Stimulated activated CD8-positive, alpha-beta memory T cell treated with anti-CD3 and anti-CD28 coated beads, Interleukin-2, amount 100 ng/mL, for 48 hours (primary cell): ENCODE results near the gene CASK.

Experiments used
- DNase-seq, 2 donors: peaks; one replicate each; pipeline ENCODE4 v3.0.0-alpha.2; 2020; ENCODE audit warnings: low read depth in 2 of 2

The CASK gene

DNA sequence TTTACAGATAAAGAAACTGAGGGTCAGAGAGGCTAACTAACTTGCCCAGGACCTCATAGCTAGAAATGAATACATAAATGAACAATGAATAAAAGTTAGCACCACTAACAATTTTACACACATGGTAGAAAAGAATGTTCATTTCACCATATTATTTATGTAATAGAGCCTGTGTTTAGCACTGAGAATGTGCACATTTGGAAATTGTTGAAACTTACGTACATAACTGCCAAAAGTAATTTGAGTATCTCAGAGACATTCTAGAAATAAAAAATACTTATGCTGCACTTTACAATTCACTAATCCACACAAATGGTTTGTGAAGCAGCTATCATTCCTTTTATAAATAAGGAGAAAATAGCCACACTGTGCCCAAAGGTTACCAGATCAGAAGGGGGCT is 9.9 kb downstream of the CASK start:
- no peak for DNase-seq

DNA sequence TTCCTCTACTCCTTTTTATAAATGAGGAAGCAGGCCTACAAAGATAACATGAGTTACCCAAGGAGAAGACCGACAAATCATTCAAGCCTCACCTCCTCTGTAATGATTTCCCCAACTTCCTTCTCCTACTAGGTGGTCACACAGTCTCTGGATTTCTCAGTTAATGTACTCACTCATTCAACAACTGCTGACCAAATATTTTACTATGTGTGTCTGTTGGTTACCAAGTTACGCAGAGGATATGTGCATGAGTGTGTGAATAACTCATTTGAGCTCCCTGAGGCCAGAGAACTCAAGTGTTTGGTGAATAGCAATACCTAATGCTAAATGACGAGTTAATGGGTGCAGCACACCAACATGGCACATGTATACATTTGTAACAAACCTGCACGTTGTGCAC is 10.4 kb downstream of the CASK start:
- no peak for DNase-seq

DNA sequence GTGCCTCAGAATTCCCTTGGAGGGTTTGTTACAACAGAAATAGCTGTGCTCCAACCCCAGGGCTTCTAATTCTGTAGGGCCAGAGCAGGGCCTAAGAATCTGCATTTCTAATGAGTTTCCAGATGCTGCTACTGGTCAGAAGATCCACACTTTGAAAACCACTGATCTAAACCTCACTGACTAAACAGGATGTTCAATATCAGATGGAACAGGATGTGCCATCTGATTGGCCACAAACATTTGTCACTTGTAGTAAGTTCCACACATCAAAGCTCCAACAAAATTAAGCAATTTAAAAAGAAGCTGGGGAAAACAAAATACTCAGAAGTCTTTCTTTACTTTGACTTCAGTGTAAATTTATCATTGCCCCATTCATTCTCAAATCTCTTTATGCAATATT is 14.3 kb downstream of the CASK start:
- DNase-seq: no peak

DNA sequence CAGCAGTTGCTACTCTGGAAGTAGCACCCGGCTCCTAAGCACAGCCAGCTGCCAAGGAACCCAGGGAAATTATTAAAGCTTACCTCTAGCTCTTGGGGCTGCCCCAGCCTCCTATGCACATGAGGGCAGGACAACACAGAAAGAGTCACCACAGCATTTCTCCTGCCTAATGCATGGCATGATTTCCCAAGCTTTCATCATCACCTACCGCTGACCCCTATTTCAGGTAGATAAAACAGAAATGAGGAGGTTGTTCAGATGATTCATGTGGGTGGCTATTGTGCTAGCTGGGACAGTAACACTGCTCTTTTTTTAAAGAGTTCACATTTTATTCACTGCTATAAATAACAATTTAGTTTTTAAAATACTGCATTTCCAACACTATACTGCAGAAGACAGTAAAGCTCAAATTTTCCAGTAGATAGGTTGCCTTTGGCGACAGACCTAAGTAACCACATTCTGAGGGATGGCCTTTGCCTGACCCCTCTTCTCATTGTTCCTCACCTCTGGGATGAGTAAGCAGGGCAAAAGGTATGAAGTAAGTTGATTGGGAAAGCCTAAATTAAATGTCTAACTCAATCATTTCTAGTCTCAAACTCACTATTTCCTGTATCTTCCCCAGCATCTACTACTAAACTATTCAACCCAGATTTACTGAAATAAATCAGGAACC is 16.7 kb downstream of the CASK start:
- DNase-seq: no peak

DNA sequence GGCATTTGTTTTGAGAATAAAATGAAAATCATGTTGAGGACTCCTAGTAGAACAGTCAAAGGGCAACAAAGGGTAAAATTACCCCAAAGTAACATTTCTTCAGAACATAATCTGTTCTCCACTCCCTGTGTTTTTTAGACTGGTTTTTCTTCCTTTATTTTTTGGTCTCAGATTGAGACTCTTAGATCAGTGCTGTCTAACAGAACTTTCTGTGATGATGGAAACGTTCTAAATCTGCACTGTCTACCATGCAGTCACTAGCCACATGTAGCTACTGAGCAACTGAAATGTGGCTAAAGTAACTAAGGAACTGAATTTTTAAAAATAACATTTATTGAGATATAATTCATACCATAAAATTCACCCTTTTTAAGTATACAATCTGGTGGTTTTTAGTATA is 19.8 kb downstream of the CASK start:
- DNase-seq: no peak

DNA sequence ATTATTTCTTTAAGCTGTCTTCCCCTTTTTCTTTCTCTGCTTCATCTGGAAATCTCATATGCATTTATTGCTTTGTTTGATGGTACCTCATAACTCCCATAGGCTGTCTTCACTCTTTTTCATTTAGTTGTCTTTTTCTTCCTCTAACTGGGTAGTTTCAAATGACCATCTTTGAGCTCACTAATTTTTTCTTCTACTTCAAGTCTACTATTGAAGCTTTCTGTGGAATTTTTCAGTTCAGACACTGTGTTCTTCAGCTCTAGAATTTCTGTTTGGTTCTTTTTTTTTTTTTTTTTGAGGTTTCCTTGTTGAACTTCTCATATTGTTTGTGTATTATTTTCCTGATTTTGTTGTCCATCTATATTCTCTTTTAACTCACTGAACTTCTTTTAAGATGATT is 23.0 kb downstream of the CASK start:
- DNase-seq: no peak

DNA sequence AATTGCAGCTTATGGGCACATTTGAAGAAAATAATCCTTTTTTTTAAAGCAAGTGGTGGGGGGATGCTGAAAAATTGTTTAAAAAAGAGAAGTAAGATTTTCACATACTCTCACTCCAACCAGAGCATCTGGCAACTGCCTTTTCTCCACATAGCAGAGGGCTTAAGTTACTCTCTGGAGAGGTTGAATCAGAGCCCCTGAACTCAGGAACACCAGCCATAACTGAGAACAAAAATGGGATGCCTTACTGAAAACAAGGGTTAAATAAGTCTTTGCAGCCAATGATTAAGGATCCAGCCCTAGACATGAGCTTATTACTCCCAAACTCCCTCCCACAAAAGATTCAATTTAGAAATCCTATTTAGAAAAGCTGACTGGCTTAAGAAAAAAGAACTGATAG is 27.5 kb downstream of the CASK start:
- DNase-seq: no peak

DNA sequence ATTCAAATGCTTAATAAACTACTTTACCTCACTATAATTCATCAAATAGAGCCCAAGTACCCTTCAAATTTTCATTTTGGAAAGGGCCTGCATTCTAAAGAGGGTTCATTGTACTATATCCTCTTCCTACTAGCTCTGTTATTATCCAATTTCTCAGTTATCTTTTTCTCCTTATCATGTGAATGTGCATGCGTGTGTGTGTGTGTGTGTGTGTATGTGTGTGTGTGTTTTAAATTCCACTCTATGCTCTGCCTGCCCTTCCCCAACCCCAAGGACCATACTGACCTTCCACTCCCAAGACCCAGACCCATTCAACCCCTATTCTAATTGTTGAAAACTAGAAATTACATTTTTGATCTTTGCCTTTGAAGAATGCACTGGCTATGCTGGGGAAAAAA is 33.3 kb downstream of the CASK start:
- DNase-seq: no peak

DNA sequence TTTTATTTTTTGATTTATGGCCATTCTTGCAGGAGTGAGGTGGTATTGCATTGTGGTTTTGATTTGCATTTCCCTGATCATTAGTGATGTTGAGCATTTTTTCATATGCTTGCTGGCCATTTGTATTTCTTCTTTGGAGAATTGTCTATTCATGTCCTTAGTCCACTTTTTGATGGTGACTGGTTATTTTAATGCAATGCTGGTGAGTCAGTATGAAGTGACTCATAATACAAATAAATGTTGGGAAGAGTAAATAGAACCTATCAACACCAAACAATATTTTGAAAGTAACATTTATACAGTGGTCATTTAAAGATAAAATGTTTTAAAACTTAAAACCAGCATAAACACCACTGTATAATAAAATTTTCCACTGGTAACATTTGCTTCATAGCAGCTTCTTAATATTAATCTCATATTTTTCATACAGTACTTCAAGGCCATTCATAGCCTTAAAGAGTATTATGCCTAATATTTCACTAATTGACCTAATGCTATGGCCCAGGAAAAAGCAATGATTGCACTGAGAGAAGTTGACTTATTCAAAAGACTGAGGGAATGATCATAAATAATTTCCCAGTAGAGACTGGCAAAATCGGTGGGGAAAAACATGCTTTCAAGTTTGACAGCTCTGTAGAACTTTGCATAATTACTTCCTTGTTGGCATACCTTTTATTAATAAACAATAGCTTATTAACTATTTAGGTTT is 33.9 kb downstream of the CASK start:
- no peak for DNase-seq

DNA sequence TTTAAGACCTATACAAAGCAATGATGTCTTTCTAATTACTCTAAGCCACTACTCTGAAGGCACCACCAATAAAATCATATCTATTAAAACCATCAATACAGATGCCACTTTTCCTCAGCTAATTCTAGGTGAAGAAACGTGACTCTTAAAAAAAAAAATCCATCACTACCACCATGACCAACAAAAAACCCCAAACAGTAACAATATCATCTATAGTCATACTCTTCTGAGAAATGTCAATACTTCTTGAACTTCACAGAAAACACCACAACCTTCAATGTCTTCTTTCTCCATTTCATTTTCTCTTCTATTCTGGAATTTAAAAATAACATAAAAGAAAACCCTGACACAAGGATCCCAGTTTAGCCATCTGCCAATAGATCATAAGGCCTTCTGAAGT is 35.7 kb downstream of the CASK start:
- DNase-seq: no peak

DNA sequence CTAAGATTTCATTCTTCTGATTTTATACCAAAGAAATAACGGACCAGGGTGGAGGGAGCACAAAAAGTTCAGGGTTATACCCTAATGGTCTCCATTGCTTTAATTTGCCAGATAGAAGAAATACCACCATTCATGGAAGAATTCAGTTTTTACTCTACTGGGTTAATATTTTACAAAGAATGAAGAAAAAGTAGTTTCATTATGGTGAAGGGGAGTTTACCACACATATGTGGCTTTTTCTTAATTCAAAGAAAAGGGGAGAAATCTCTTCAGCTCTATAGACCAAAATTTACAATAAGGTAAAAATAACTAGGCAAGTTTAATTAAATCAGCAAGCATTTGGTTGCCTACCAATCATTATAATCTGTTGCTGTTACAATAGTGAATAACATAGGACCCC is 37.6 kb downstream of the CASK start:
- no peak for DNase-seq

DNA sequence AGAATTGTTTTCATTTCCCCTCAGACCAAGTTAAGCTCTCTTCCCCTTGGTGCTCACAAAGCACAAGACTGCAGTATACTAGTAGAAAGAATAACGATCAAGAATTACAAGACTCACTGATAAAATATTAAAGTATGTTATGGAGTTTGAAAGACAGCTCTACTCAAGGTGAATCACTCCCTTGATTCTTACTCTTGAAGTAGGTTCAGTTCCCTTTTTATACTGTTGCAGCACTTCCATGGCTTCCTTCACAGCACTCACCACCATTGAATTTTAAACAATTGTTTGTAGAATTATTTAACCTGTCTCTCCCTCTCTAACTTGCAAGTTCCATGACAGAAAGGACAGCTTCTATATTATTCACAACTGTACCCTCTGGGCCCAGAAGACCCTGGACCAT is 42.2 kb downstream of the CASK start:
- DNase-seq: no peak

DNA sequence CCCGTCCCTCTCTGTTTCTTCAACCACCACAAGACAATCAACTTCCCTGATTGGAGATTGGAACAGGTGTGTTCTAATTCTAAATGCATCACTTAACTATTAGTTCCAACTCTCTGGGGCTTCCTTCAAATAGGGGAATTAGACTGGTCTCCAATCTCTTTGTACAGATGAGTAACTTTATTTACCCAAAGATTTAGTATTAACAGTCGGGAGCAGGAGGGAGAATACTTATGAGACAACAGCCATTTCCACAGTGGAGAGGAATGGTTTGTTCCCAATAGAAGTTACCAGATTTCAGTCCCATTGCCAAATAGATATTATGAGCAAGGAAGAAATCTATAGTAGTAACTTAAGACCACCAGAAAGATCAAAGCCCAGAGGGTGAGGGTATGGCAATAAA is 46.2 kb downstream of the CASK start:
- DNase-seq: no peak

DNA sequence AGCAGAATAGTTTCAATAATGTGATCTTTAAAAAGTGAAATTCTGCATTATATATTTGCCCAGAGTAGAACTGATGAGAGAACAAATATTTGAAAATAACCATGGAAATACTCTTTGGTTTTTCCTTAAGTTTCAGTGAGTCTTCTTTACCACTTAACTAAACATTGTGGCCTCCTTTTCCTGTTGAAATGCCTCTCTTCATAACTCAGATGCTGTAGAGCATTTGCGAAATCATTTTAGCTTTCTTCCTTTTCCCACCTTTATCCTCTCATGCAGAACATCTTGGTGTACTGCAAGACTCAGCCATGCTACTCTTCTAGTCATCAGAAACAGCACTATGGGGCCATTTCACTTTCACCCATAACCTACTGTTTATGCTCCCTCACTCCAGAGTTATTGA is 48.2 kb downstream of the CASK start:
- no peak for DNase-seq

DNA sequence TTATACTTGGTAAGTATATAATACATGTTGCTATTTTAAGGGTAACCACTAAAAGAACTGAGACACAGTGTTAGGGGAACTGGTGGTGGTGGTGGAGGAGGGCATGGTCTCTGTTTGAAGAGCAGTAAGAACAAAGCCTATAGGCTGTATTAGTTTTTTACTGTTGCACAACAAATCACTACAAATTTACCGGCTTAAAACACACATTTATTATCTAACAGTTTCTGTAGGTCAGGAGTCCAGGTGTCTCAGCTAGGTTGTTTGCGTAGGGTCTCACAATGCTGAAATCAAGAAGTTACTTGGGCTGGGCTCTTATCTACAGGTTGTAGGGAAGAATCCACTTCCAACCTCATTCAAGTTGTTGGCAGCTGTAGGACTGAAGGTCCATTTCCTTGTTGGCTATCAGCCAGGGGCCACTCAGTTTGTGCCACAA is 52.6 kb downstream of the CASK start:
- DNase-seq: no peak

DNA sequence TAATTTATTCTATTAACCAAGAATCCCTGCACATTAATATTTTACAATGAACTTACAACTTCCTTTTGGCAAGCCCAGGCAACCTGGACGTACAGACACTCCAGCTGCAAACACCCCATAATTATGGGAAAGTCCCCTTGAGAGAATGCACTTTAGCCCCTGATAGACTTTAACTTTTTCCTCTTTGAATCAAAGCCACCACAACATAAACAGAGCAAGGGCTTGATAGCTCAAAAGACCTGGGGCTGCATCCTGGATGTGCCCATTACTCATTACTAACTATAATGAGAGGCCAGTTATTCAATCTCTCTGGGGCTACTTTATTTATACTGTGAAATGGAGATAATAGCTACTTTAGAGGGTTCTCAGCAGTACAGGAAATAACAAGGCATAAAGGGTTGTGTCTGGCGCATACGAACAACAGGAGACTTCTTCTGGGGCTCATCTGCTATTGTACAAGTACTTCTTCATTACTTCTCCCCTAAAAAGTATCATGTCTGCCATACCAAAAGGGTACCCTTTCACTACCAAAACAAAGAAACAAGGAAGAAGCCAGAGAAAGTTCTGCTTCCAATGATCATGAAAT is 54.9 kb downstream of the CASK start:
- no peak for DNase-seq

DNA sequence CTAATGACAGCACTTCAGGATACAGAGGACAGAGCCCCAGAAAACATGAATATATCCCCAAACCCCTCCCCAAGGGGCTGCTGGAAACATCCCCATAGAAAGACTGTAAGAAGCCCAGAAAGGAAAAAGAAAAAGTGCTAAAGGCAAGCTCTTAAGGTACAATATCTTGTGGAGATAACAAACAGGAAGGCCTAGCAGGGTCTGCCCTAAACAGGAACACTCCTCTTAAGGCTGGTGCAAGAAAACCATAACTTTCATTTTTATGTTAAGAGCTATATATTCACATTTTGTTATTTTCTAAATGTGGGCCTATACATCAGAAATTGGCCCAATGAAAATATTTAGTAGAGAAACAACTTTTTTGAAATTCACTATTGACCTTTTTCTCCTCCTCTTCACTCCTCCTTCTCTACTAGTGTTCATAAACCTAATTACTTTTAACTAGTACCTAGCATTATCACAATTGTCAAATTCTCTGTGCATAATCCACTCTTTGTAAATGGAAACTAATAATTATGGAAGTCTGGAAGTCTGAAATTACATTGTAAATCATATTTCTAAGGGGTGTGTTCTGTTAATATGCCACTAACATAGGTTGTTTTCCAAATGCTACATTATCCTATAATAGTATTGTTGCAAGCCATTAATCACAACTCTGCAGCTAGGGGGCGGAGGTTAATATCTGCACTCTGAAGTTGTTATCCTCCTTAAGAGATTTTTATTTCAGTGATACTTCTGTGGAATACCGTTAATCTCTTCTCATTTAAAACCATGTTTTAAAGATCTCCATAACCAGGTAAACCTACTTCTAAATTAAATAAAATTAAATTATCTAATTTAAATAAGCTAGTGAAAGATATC is 59.8 kb downstream of the CASK start:
- no peak for DNase-seq

DNA sequence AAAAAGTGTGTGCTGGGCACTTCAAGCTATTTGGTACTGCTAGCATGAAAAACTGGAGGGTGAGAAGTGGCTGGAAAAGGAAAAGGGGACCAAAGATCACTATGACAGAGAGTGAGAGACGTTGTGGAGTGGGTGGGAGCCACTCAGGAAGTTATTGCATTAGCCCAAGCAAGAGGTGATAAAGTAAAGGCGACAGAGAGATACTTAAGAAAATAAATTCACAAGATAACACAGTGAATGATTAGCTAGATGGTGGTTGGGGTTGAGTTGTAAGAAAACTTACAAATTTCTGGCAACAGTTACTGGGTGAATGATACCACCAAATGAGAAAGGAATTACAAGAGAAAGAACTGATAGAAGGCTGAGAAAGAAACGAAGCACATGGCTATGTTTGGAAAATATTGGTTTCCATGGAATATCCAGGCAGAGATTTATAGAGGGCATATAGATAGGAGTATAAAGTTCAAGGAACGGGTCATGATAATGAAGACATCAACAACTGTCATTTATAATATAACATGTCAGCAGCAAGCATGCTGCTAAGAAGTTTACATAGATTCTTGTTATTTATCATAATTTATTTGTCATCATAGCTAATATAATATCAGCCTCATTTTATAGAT is 60.7 kb downstream of the CASK start:
- DNase-seq: no peak

DNA sequence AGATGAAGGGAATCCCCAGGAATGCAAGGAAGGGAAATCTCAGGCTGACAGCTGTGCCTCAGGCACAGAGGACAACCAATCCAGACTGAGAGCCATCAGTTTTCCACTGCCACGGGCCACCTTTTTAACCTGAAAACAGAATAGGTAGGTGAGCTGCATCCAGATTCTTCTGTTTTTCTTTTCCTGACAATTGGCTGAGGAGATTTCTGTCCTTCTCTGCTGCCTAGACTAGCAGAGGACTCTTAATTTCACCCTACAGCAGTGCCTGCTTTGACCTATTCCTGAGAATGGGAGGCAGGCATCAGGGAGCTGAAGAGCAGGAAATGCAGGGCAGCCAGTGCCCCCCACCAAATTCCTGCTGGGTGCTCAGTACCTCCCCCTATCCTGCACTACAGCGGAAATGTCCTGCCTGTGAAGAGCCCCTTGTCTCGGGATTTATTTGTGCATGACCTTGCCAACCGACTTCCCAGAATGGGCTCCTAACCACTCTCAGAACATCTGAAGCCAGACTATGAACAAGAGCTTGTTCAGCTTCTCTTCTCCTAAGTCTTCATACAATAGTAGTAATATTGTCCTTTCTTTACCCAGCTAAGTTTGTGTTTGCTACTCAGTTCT is 65.1 kb downstream of the CASK start:
- DNase-seq: no peak

DNA sequence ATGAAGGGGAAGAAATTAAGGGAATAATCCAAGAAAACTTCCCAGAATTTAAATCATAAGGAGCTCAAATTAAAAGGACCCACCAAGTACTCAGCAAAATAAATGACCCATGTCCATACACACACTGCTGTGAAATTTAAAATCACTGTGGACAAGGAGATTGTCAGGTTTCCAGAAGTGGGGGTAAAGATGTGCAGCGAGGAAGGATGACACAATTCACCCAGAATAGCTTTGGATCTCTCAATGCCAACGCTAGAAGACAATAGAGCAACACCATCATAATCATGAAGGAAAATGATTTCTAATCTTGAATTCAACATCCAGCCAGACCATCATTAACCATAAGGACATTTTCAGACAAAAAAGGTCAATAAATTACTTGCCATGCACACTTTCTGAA is 65.7 kb downstream of the CASK start:
- DNase-seq: no peak

DNA sequence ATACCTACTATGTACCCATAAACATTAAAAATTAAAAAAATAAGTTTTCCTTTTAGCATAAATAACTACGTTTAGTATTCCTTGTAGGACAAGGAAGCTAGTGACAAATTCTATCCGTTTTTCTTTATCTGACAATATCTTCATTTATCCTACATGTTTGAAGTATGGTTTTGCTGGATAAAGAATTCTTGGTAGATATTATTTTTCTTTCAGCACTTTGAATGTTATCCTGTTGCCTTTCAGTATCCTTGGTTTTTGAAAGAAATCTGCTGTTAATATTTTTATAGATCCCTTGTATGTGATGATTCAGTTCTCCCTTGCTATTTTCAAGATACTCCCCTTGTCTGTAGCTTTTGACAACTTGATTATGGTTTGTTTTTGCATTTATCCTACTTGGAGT is 76.6 kb downstream of the CASK start:
- DNase-seq: no peak
